Suprapubic skin (tissue), 3 donors: Measurements from ENCODE around the gene HNRNPL.

Experiments used
- POLR2AphosphoS5 ChIP-seq, 3 donors: sonication (generic); formaldehyde crosslinking; IDR thresholded peaks; one replicate each; pipeline ENCODE4 v1.6.1; 2017; ENCODE audit warnings: antibody characterized with exemption in 3 of 3
- TF ChIP-seq, protein P1 (sequence below), 2 donors: fragments of 200-600 bp in 1 of 2; fragments of 450-650 bp in 1 of 2; sonication (generic) in 1 of 2; IDR thresholded peaks; one replicate each; pipeline ENCODE4 v1.5.1; 2016 to 2019; ENCODE audit warnings: antibody characterized with exemption in 2 of 2, mild to moderate bottlenecking in 1 of 2, moderate library complexity in 1 of 2

DNA sequence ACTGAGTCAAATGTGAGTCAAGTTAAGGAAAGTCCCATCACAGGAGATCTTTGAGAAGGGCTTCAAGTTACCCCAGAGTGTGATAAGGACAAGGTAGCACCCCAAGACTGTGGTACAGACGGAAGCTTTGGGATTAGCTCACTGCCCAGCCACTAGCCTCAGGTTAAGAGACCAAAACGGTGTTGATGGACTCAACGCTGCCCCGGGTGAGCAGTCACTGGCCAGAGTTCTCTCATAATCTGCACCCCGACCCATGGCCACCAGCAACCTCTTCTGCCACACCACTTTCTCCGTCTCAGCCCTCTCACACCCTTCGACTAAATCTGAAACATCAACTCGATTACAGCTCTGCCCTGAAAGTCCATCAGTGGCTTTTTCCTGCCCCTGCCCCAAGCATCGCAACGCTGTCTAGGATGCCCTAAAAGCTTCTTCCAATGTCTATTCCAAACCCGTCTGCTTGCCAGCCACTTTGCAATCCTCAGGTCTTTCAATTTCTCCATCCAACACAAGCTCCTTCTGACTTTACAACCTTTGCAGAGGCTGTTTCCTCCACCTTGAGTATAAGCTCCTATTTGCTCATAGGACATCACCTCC, 5.6 kb downstream of the HNRNPL start:
- TF ChIP-seq POLR2AphosphoS5 (IDR thresholded peaks at IDR 0.05) = no peak
- TF ChIP-seq, protein P1, sequence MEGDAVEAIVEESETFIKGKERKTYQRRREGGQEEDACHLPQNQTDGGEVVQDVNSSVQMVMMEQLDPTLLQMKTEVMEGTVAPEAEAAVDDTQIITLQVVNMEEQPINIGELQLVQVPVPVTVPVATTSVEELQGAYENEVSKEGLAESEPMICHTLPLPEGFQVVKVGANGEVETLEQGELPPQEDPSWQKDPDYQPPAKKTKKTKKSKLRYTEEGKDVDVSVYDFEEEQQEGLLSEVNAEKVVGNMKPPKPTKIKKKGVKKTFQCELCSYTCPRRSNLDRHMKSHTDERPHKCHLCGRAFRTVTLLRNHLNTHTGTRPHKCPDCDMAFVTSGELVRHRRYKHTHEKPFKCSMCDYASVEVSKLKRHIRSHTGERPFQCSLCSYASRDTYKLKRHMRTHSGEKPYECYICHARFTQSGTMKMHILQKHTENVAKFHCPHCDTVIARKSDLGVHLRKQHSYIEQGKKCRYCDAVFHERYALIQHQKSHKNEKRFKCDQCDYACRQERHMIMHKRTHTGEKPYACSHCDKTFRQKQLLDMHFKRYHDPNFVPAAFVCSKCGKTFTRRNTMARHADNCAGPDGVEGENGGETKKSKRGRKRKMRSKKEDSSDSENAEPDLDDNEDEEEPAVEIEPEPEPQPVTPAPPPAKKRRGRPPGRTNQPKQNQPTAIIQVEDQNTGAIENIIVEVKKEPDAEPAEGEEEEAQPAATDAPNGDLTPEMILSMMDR (IDR thresholded peaks at IDR 0.05) = no peak
